Trophoblast cell (in vitro differentiated cells and primary cell): Measurements from ENCODE around the gene CENPP.
A peak's percentile ranks its signal among the peaks of the same experiment; 100 is the strongest.

Source experiments
- DNase-seq, 2 donors: peaks; one replicate each; pipeline ENCODE4 v3.0.0-alpha.2; 2016
- H2AFZ ChIP-seq: 2 replicates; pipeline ENCODE4 v1.6.1; 2013; ENCODE audit warnings: low read length, moderate library complexity, mild to moderate bottlenecking; ENCODE audit not compliant: insufficient read depth, poor library complexity
- H2AK5ac ChIP-seq: 2 replicates; pipeline ENCODE4 v1.6.1; 2013; ENCODE audit warnings: mild to moderate bottlenecking, low read length
- H2BK120ac ChIP-seq: 2 replicates; pipeline ENCODE4 v1.6.1; 2013; ENCODE audit warnings: low read length, mild to moderate bottlenecking, moderate library complexity; ENCODE audit not compliant: insufficient read depth, poor library complexity
- H2BK12ac ChIP-seq: 2 replicates; pipeline ENCODE4 v1.6.1; 2013; ENCODE audit warnings: mild to moderate bottlenecking, low read length, moderate library complexity
- H2BK5ac ChIP-seq: 2 replicates; pipeline ENCODE4 v1.6.1; 2013; ENCODE audit warnings: low read length, low read depth, moderate library complexity, mild to moderate bottlenecking; ENCODE audit not compliant: poor library complexity
- H3K14ac ChIP-seq: 2 replicates; pipeline ENCODE4 v1.6.1; 2013; ENCODE audit warnings: mild to moderate bottlenecking, low read length
- H3K18ac ChIP-seq: 2 replicates; pipeline ENCODE4 v1.6.1; 2013; ENCODE audit warnings: mild to moderate bottlenecking, low read length
- H3K23ac ChIP-seq: 2 replicates; pipeline ENCODE4 v1.6.1; 2013; ENCODE audit warnings: low read length
- H3K27ac ChIP-seq: 2 replicates; pipeline ENCODE4 v1.5.1; 2013; ENCODE audit warnings: low read depth, mild to moderate bottlenecking, inconsistent platforms, low read length, moderate library complexity
- H3K27me3 ChIP-seq: 2 replicates; pipeline ENCODE4 v1.6.1; 2013; ENCODE audit warnings: inconsistent platforms, mild to moderate bottlenecking, low read length, moderate library complexity; ENCODE audit not compliant: insufficient read depth
- H3K36me3 ChIP-seq, 2 experiments: 1 replicate in 1 of 2; 2 replicates in 1 of 2; pipeline ENCODE4 v1.6.1; 2013; ENCODE audit warnings: low read length in 2 of 2, mild to moderate bottlenecking in 2 of 2, moderate library complexity in 1 of 2; ENCODE audit not compliant: insufficient read depth in 2 of 2, control insufficient read depth in 1 of 2
- H3K4ac ChIP-seq: 2 replicates; pipeline ENCODE4 v1.6.1; 2013; ENCODE audit warnings: low read depth, mild to moderate bottlenecking, low read length, moderate library complexity
- H3K4me1 ChIP-seq, 2 experiments: 1 replicate in 1 of 2; 2 replicates in 1 of 2; pipeline ENCODE4 v1.6.1; 2013; ENCODE audit warnings: low read length in 2 of 2, mild to moderate bottlenecking in 2 of 2, moderate library complexity in 1 of 2; ENCODE audit not compliant: insufficient read depth in 2 of 2, control insufficient read depth in 1 of 2
- H3K4me2 ChIP-seq: 2 replicates; pipeline ENCODE4 v1.6.1; 2013; ENCODE audit warnings: inconsistent platforms, mild to moderate bottlenecking, low read length, moderate library complexity
- H3K4me3 ChIP-seq: 2 replicates; pipeline ENCODE4 v1.5.1; 2013; ENCODE audit warnings: mild to moderate bottlenecking, low read depth, low read length, inconsistent platforms
- H3K79me1 ChIP-seq: one replicate; pipeline ENCODE4 v1.6.1; 2013; ENCODE audit warnings: low read length
- H3K79me2 ChIP-seq: 2 replicates; pipeline ENCODE4 v1.6.1; 2013; ENCODE audit warnings: low read length, mild to moderate bottlenecking; ENCODE audit not compliant: control insufficient read depth, insufficient read depth, poor library complexity
- H3K9ac ChIP-seq: 2 replicates; pipeline ENCODE4 v1.6.1; 2013; ENCODE audit warnings: mild to moderate bottlenecking, low read length
- H3K9me3 ChIP-seq: 2 replicates; pipeline ENCODE4 v1.6.1; 2013; ENCODE audit warnings: low read depth, mild to moderate bottlenecking, control low read depth, inconsistent platforms, low read length; ENCODE audit not compliant: insufficient read depth
- H4K12ac ChIP-seq: 2 replicates; pipeline ENCODE4 v1.6.1; 2013; ENCODE audit warnings: low read depth, mild to moderate bottlenecking, low read length, moderate library complexity
- H4K8ac ChIP-seq: 2 replicates; pipeline ENCODE4 v1.6.1; 2013; ENCODE audit warnings: low read depth, mild to moderate bottlenecking, low read length, moderate library complexity
- H4K91ac ChIP-seq: one replicate; pipeline ENCODE4 v1.6.1; 2013; ENCODE audit warnings: low read depth, mild to moderate bottlenecking, low read length, moderate library complexity
- WGBS: extraction: QIAGEN DNeasy Blood & Tissue Kit; methylation state at CpG from one replicate; pipeline ENCODE4 v1.1.7; 2013; ENCODE audit warnings: missing lambda C conversion rate; ENCODE audit not compliant: insufficient read length, insufficient coverage; ENCODE audit errors: extremely low coverage; 5-methylcytosine and 5-hydroxymethylcytosine counted together

The CENPP gene

GRCh38 chr9:92474587-92474986 is 148.8 kb downstream of the CENPP start:
- Histone ChIP-seq H3K18ac (no peak overlapping the region), H3K4me2 (no peak overlapping the region), H4K12ac (no peak overlapping the region), H3K4ac (no peak overlapping the region), H3K9me3 (no peaks in the 10 kb centered on the region), H3K9ac (no peak overlapping the region), H3K27me3 (no peaks in the 10 kb centered on the region), H3K23ac (no peak overlapping the region), H3K14ac (no peak overlapping the region), H3K36me3 (no peaks in the 10 kb centered on the region), H3K4me1 (no peaks in the 10 kb centered on the region), H3K79me2 (no peaks in the 10 kb centered on the region), H3K4me3 (no peak overlapping the region), H2BK5ac (no peak overlapping the region), H4K91ac (no peak overlapping the region), H2BK120ac (no peak overlapping the region), H3K79me1 (no peaks in the 10 kb centered on the region), H2BK12ac (no peak overlapping the region), H3K27ac (no peak overlapping the region), H2AK5ac (no peak overlapping the region), H2AFZ (no peak overlapping the region), H4K8ac (no peak overlapping the region)
- DNase-seq = no peak
- no CpG with 5 or more reads among the region's 3 CpGs for WGBS

- no peak overlapping the region for H4K91ac ChIP-seq
- H2BK120ac ChIP-seq = no peak overlapping the region
- no CpG with 5 or more reads among the region's 1 CpG for WGBS
- H3K79me2 ChIP-seq = no peaks in the 10 kb centered on the region
- H3K18ac ChIP-seq = no peak overlapping the region
- no peak overlapping the region for H3K4ac ChIP-seq
- no peaks in the 10 kb centered on the region for H3K9me3 ChIP-seq
- no peak overlapping the region for H3K4me2 ChIP-seq
- H3K27ac ChIP-seq = no peak overlapping the region
- no peaks in the 10 kb centered on the region for H3K36me3 ChIP-seq
- no peak overlapping the region for H4K8ac ChIP-seq
- no peaks in the 10 kb centered on the region for H3K79me1 ChIP-seq
- no peak overlapping the region for H3K23ac ChIP-seq
- H2AFZ ChIP-seq = no peak overlapping the region
- DNase-seq = no peak
- H3K4me3 ChIP-seq = no peak overlapping the region
- H2BK5ac ChIP-seq = no peak overlapping the region
- no peak overlapping the region for H2AK5ac ChIP-seq
- no peak overlapping the region for H3K9ac ChIP-seq
- H2BK12ac ChIP-seq = no peak overlapping the region
- no peaks in the 10 kb centered on the region for H3K4me1 ChIP-seq
- no peak overlapping the region for H4K12ac ChIP-seq
- H3K14ac ChIP-seq = no peak overlapping the region
- H3K27me3 ChIP-seq = no peaks in the 10 kb centered on the region
Observed at GRCh38 chr9:92476962-92477361, 151.2 kb downstream of the CENPP start.

DNA sequence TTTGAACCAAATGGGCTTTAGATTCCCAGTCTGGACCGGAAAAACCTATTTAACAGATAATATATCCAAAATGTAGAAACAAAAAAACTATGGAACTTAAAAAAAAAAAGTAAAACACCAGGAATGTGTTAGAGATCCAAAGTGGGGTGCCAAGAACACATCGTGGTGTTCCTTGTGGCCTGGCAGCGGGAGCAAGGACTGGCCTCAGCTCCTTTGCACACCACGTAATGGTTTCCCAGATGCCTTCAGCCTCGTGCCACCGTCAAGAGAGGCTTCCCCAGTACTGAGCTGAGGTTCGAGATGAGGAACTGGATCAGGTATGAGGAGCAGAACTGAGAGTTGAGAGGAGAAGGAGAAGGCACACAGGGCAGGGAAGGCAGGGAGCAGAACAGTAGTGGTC is 153.0 kb downstream of the CENPP start:
- no CpG with 5 or more reads among the region's 7 CpGs for WGBS
- H4K12ac ChIP-seq = no peak overlapping the region
- peak overlapping the region; percentile 69 for H2BK12ac ChIP-seq
- no peaks in the 10 kb centered on the region for H3K27me3 ChIP-seq
- H2AK5ac ChIP-seq = no peak overlapping the region
- DNase-seq = no peak
- no peak overlapping the region for H2BK120ac ChIP-seq
- H3K18ac ChIP-seq = no peak overlapping the region
- no peak overlapping the region for H3K4me3 ChIP-seq
- no peak overlapping the region for H4K8ac ChIP-seq
- no peak overlapping the region for H2BK5ac ChIP-seq
- H3K4ac ChIP-seq = no peak overlapping the region
- no peak overlapping the region for H3K23ac ChIP-seq
- no peak overlapping the region for H3K27ac ChIP-seq
- H3K79me2 ChIP-seq = no peaks in the 10 kb centered on the region
- peak overlapping the region; percentile 35 for H4K91ac ChIP-seq
- no peak overlapping the region for H3K9ac ChIP-seq
- no peak overlapping the region for H3K14ac ChIP-seq
- no peak overlapping the region for H2AFZ ChIP-seq
- no peaks in the 10 kb centered on the region for H3K79me1 ChIP-seq
- no peaks in the 10 kb centered on the region for H3K36me3 ChIP-seq
- no peaks in the 10 kb centered on the region for H3K9me3 ChIP-seq
- peaks cover 0 to 2% of the 10 kb centered on the region in 2 experiments for H3K4me1 ChIP-seq
- no peak overlapping the region for H3K4me2 ChIP-seq

- Histone ChIP-seq H3K9ac (no peak overlapping the region), H2AK5ac (no peak overlapping the region), H2BK120ac (no peak overlapping the region), H4K91ac (no peak overlapping the region), H3K27ac (no peak overlapping the region), H3K4ac (no peak overlapping the region), H3K18ac (no peak overlapping the region), H2AFZ (no peak overlapping the region), H3K4me3 (no peak overlapping the region), H3K14ac (no peak overlapping the region), H3K79me2 (no peaks in the 10 kb centered on the region), H4K12ac (no peak overlapping the region), H3K23ac (no peak overlapping the region), H3K4me1 (peaks cover 0 to 2% of the 10 kb centered on the region in 2 experiments), H3K79me1 (no peaks in the 10 kb centered on the region), H4K8ac (no peak overlapping the region), H3K9me3 (no peaks in the 10 kb centered on the region), H3K27me3 (no peaks in the 10 kb centered on the region), H3K4me2 (no peak overlapping the region), H2BK5ac (no peak overlapping the region), H3K36me3 (no peaks in the 10 kb centered on the region), H2BK12ac (no peak overlapping the region)
- DNase-seq = no peak
Observed at GRCh38 chr9:92479346-92479745, 153.6 kb downstream of the CENPP start.
